HG03135 (cell line): ENCODE results near the gene ADCY5.

Experiments used
- ATAC-seq: cut with Tn5 transposase; IDR thresholded peaks from one replicate; pipeline ENCODE4 v1.9.1; 2021; ENCODE audit warnings: mild to moderate bottlenecking, moderate library complexity; ENCODE audit not compliant: unreplicated experiment

ADCY5 gene

DNA sequence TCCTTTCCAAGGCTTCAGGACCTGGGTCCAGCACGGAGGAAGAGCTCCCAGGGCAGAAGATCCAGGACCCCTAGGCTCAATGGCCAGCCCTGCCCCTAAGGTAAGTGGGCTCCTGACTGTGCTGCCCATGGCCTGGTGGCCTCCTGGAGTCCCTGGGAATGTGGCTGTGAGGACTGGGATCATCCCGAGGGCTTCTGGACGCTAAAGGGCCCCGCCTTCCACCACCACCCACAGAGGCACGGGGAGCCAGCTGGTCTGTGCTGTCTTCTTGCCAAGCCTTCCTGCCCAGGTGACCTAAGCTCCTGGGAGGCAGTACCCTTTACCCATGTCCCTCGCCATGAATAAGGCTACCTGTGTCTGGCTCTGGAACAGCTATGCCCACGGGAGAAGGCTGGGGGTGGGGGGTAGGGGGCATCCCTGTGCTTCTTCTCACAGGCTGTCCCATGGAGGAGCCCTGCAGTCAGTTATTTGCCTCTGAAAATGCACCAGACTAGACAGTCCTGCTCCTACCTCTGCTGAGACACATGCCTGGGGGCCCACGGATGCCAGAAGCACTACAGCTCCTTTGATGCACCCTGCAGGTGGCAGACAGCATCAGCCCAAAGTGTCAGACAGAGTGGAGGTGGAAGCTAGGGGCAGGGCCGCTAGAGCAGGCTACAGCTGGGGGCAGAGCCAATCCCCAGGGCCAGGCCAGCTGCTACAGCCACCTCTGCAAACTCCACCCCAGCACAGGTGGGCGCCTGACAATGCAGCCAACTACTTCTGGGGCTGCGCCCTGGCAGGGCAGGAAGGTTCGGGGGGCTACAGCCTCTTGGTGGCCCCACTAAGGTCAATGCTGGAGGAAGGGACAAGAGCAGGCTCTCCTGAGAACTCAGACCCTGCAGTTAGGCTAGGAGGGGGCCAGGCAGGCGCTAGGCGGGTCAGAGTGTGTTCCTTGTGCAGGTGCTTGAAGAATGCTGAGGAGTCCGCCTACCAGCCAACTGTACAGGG is 156.3 kb downstream of the ADCY5 start:
- ATAC-seq: no peak

DNA sequence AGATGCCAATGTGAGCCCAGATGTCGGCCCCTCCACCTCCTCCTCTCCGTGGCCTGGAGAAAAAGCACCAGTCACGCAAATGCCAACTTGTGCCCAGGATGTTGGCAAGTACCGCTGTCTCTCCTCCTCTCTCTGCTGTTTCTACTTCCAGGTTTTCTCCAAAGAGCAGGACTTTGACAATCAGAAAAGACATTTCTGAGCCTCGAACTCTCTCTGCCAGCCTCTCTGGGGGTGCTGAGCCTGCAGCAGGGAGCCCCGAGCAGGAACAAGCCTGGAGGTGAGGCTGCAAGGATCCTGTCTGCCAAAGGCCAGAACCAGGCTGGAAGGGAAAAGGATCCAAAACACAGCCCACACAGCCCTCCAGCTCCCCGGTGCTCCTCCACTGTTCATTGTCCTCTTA is 157.5 kb downstream of the ADCY5 start:
- no peak for ATAC-seq

GRCh38 chr3:123290962-123291361 is 157.9 kb downstream of the ADCY5 start:
- no peak for ATAC-seq

DNA sequence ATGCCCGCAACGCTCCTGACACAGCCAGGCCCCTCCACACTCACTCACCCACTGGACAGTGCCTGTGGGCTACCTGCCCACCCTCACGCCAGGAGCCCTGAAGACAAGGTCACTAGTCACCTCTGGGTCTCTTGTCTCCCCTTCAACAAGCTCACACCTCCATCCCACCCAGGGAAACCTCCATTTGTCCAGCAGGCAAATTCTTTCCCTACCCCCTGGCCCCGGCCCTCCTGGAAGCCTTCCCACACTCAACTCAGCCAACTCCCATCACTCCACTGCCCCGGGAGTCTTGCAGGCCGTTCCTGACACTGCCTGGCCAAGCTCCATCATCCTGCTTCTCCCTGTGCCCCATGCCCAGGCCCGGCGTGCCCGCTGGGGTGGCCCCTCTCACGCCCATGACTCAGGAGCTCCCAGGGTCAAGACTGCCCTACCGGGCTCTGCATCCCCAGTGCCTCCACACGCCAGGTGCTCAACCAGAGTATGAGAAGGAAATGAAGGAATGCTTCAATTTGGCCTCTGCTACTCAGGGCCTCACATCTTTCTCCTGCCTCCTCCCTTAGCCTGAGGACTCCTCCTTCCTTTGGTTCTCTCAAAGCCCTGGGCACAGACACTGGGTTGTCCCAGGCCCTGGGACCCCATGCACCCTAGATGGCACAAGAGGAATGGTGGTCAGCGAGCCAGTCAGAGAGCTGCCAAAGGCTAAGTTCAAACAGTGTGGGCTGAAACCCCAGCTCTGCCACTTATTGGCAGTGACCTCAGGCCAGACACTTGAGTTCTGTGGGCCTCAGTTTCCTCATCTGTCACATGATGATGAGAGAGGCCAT is 158.6 kb downstream of the ADCY5 start:
- ATAC-seq: no peak

GRCh38 chr3:123289391-123290106 is 159.3 kb downstream of the ADCY5 start:
- no peak for ATAC-seq

- no peak for ATAC-seq
These were observed 161.0 kb downstream of the ADCY5 start for GRCh38 chr3:123287962-123288302.

DNA sequence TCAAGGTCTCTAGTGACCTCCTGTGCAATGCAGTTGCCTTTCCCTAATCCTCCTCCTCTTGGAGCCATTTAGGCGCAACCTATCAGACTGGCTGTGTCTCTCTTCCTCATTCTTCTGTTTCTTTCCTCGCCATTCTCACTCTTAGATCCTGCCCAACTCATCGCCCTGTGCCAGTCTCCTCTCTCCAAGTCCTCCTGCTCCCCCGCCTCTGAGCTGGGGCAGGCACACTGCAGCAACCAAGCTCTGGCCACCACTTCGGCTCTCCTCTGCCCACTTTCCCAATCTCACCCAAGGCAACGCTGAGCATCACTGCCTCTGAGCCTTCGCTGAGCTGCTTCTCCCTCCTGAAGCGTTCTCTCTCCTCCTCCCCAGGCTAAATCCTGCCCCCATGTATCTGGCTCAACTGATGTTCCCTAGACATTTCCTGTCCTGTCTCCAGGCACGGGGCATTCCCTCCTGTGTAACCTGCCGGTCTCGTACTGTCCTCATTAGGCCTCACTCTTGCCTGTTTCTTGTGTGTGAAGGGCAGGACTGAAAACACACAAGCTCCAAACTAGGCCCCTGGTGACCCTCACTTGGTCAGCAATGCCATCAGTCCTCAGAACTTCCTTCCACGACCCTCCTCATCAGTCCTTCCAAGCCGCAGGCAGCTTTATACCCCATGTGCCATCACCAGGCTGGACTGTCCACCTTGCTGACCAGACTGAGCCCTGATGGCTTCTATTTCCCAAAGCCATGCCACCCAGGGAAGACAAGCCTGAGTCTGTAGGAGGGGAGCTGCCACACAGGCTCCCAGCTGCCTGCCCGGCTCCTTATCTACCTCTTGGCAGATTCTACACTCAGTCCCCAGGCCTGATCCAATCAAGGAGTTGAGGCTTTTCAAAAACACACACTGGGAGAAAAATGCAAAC is 161.6 kb downstream of the ADCY5 start:
- no peak for ATAC-seq

GRCh38 chr3:123286308-123287023 is 162.4 kb downstream of the ADCY5 start:
- no peak for ATAC-seq

- no peak for ATAC-seq
These were observed 163.0 kb downstream of the ADCY5 start for GRCh38 chr3:123285931-123286307.

GRCh38 chr3:123285479-123285878 is 163.4 kb downstream of the ADCY5 start:
- no peak for ATAC-seq

DNA sequence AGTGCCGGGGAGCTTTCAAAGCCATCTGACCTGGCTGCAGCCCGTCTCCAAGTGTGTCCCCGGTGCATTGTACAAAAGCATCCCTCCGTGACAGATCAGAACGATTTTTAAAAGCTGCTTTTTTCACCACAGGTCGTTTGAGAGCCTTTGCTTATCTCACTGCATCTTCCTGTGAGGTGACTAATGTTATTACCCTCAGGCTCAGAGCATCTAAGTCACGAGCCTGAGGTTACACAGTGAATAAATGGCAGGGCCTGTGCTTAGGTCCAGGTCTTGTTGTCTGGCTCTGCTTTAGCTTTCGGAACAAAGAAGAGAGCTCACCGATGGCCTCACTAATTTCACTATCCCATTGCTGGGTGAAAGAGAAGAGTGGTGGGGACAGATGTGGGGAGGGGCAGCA is 163.8 kb downstream of the ADCY5 start:
- ATAC-seq: no peak

GRCh38 chr3:123284399-123285010 is 164.4 kb downstream of the ADCY5 start:
- ATAC-seq: no peak

GRCh38 chr3:123283657-123284398 is 165.1 kb downstream of the ADCY5 start:
- no peak for ATAC-seq

DNA sequence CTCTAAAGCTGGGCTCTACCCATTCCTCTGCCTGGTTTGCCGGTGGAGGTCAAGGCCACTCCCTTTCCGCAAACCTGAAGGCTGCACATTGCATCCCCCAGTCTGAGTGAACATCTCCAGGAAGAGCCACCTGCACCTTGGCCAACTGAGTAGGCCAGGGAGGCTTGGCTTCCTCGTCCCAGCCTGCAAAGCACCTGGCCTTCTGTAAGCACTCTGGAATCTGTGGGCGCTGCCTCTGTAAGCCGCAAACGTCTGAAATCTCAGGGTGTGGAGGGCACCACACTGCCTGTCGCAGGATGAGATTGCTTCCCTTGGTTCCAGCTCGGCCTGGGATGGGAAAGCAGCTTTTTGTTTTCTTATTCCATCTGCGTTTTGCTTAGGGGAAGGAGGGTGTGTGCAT is 165.8 kb downstream of the ADCY5 start:
- ATAC-seq: no peak

- ATAC-seq: no peak
These were observed 166.4 kb downstream of the ADCY5 start for GRCh38 chr3:123282461-123282860.

- ATAC-seq: no peak
These were observed 167.0 kb downstream of the ADCY5 start for GRCh38 chr3:123281929-123282328.

DNA sequence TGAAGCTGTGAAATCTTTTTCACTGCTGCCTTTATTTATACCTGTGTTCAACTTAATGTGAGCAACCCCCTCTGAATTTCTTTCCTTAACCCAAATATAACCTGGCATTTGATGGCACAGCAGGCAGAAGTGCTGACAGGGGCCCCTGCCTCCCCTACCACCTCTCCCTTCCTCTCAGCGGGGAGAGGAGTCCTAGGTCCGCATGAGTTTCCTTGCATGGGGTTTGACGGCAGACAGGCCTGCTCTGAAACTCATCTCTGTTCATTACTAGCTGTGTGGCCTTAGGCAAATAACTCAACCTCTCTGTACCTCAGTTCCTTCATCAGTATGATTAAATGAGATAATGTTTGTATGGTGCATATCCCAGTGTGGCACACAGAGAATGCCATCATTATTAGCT is 167.5 kb downstream of the ADCY5 start:
- ATAC-seq: no peak

DNA sequence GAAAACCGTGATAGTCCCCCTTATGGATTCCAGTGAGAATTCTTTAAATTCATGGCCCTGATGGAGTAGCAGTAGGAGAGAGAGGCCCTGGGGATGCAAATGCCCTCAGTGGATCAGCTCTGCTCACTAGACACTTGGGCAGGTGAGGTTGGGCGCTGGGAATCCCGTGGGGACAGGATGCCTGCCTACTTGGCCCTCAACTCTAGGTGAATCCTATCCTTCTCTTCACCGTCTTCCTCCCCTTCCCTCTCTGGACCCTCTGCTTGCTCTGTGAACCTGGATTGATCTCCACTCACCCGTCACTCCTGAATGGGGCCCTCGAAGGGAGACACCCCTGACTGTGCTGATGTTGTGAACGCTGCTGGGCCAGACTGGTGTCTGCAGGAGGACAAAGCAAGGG is 169.8 kb downstream of the ADCY5 start:
- no peak for ATAC-seq

GRCh38 chr3:123278446-123278845 is 170.4 kb downstream of the ADCY5 start:
- ATAC-seq: no peak
